Mucosa of descending colon (tissue), 3 donors: ENCODE measurements around the gene DICER1. TPM values are rescaled to one million over a fixed set of nuclear protein-coding genes. Genes with fewer than 3 reads are reported as not detected.

Experiments used
- ATAC-seq: fragments of 200-7000 bp; cut with Tn5 transposase; one replicate; pipeline ENCODE4 v1.9.1; 2020; ENCODE audit warnings: mild to moderate bottlenecking, moderate library complexity
- DNase-seq, 3 donors: peaks; one replicate each; pipeline ENCODE4 v3.0.0-alpha.2; 2020
- H3K36me3 ChIP-seq: fragments of 200-600 bp; one replicate; pipeline ENCODE4 v1.8.0; 2021; ENCODE audit warnings: low read depth, mild to moderate bottlenecking
- H3K4me1 ChIP-seq: fragments of 200-600 bp; one replicate; pipeline ENCODE4 v1.8.0; 2021; ENCODE audit warnings: low read depth, mild to moderate bottlenecking
- H3K4me3 ChIP-seq: fragments of 200-600 bp; one replicate; pipeline ENCODE4 v1.8.0; 2021; ENCODE audit warnings: mild to moderate bottlenecking
- H3K9me3 ChIP-seq: fragments of 200-600 bp; one replicate; pipeline ENCODE4 v1.8.0; 2021; ENCODE audit warnings: mild to moderate bottlenecking
- CTCF ChIP-seq: fragments of 200-600 bp; IDR thresholded peaks from one replicate; pipeline ENCODE4 v1.8.0; 2022; ENCODE audit warnings: antibody characterized with exemption, mild to moderate bottlenecking
- intact Hi-C, 2 donors: fragments of 100-400 bp; cut with DNase I in 1 of 2; cut with micrococcal nuclease in 1 of 2; formaldehyde crosslinking; loops; one replicate each; pipeline versions ENCODE4 v1.11.0 to v1.11.1; 2022; cut with DNase I, micrococcal nuclease
- microRNA-seq: library from miRNA; unstranded; fragments of <30 nt; microRNA quantifications from one replicate; pipeline ENCODE4, GENCODE V29; 2019
- total RNA-seq, 3 donors: library from RNA; stranded (reverse); fragmentation: NEBNext Ultra II Directional in 2 of 3; extraction: Animal tissue kit (Norgen Biotek cat#: 25700) in 2 of 3; gene quantifications; one replicate each; pipeline versions ENCODE4 v1.2.1 to v1.2.4, GENCODE V29; 2021 to 2023
- donor health status: DM: no; HTN: no; CAD: no; lungs with moderate emphysema.
- donor health status: DM: no; HTN: no; CAD: no.
- donor health status: DM: no; HTN: yes; CAD: no.

The DICER1 gene
- total RNA-seq, 3 donors from 2014 or later: 61.6 to 72.1 (median 65.9) TPM

GRCh38 chr14:95039993-95040348, 117.4 kb downstream of the DICER1 start:
- Histone ChIP-seq H3K9me3 (no peaks in the 10 kb centered on the region), H3K4me3 (no peak overlapping the region), H3K4me1 (no peaks in the 10 kb centered on the region), H3K36me3 (no peaks in the 10 kb centered on the region)
- ATAC-seq (no peak), DNase-seq (no peak)
- intact Hi-C loops: no loop called here
- TF ChIP-seq CTCF: no peak

- no peak for ATAC-seq
- no peak overlapping the region for H3K4me3 ChIP-seq
- no peaks in the 10 kb centered on the region for H3K9me3 ChIP-seq
- H3K4me1 ChIP-seq: no peaks in the 10 kb centered on the region
- no peaks in the 10 kb centered on the region for H3K36me3 ChIP-seq
- no peak for DNase-seq
- TF ChIP-seq CTCF: no peak
- intact Hi-C loops: no loop called here
Measured at GRCh38 chr14:95039259-95039992, 117.9 kb downstream of the DICER1 start.

GRCh38 chr14:95038521-95039250, 118.6 kb downstream of the DICER1 start:
- no peak for TF ChIP-seq CTCF
- no peak for ATAC-seq
- intact Hi-C loops: no loop called here

GRCh38 chr14:95037273-95037672, 120.1 kb downstream of the DICER1 start:
- H3K9me3 ChIP-seq: no peaks in the 10 kb centered on the region
- no peaks in the 10 kb centered on the region for H3K36me3 ChIP-seq
- no peaks in the 10 kb centered on the region for H3K4me1 ChIP-seq
- no peak for TF ChIP-seq CTCF
- H3K4me3 ChIP-seq: no peak overlapping the region
- intact Hi-C loops: no loop called here
- DNase-seq (no peak), ATAC-seq (no peak)

More at GRCh38 chr14:95038521-95039250, 118.6 kb downstream of the DICER1 start:
- DNase-seq: no peak
- H3K4me1 ChIP-seq: no peaks in the 10 kb centered on the region
- no peaks in the 10 kb centered on the region for H3K36me3 ChIP-seq
- no peak overlapping the region for H3K4me3 ChIP-seq
- H3K9me3 ChIP-seq: no peaks in the 10 kb centered on the region

Small RNA genes within 50 kb of the gene (microRNA-seq; reads per million reads assigned to microRNA genes)
- gene MIR3173: 5.8 reads per million, percentile 25 among the genes with 10 or more reads in this experiment

Other genes with a start within 250 kb of the DICER1 start
- 100 to 1,000 TPM in 2 of 3 donors, 10 to 100 TPM in 1; 73.7 to 200 (median 132) TPM for gene CLMN, start 162.4 kb upstream of the DICER1 start, total RNA-seq